CD4-positive, alpha-beta T cell treated with Interleukin-6 at 100 ng/mL for 8 hours (primary cell): Measurements from ENCODE around the gene PHF5A.
A peak's percentile ranks its signal among the peaks of the same experiment; 100 is the strongest.
"Not testable (repeated sequence)": the region's sequence is repeated elsewhere in the genome, so short reads cannot be mapped to it uniquely, and the experiment has no call there.

Experiments
- DNase-seq: peaks from one replicate; pipeline ENCODE4 v3.0.0-alpha.2; 2020; ENCODE audit warnings: mixed read lengths, low spot score

PHF5A gene

GRCh38 chr22:41488076-41488475, 19.6 kb upstream of the PHF5A start:
- no peak for DNase-seq

GRCh38 chr22:41487037-41487935, 18.8 kb upstream of the PHF5A start:
- DNase-seq, result no peak

- DNase-seq, result no peak
Observed at GRCh38 chr22:41485033-41485432, 16.5 kb upstream of the PHF5A start.

- DNase-seq, result no peak
Observed at GRCh38 chr22:41482319-41482935, 13.9 kb upstream of the PHF5A start.

GRCh38 chr22:41481925-41482318, 13.4 kb upstream of the PHF5A start:
- no peak for DNase-seq

GRCh38 chr22:41481131-41481830, 12.8 kb upstream of the PHF5A start:
- no peak for DNase-seq

- no peak for DNase-seq
Observed at GRCh38 chr22:41480397-41480735, 11.9 kb upstream of the PHF5A start.

- DNase-seq, result no peak
Observed at GRCh38 chr22:41479671-41480396, 11.3 kb upstream of the PHF5A start.

- DNase-seq, result no peak
Observed at GRCh38 chr22:41478891-41479521, 10.5 kb upstream of the PHF5A start.

GRCh38 chr22:41478473-41478872, 10.0 kb upstream of the PHF5A start:
- DNase-seq, result no peak

- no peak for DNase-seq
Observed at GRCh38 chr22:41474872-41475451, 6.5 kb upstream of the PHF5A start.

- DNase-seq, result no peak
Observed at GRCh38 chr22:41471568-41471967, 3.1 kb upstream of the PHF5A start.

GRCh38 chr22:41470886-41471285, 2.4 kb upstream of the PHF5A start:
- DNase-seq, result no peak

GRCh38 chr22:41469218-41469851, 843 bp upstream of the PHF5A start:
- peak; percentile 2 for DNase-seq

GRCh38 chr22:41461901-41462300, 6.6 kb downstream of the PHF5A start:
- DNase-seq, result no peak

- DNase-seq, result not testable (repeated sequence)
Observed at GRCh38 chr22:41460071-41460470, 8.4 kb downstream of the PHF5A start.

GRCh38 chr22:41459431-41459830, 9.1 kb downstream of the PHF5A start:
- no peak for DNase-seq

GRCh38 chr22:41458161-41458728, 10.2 kb downstream of the PHF5A start:
- no peak for DNase-seq

GRCh38 chr22:41448189-41448808, 20.2 kb downstream of the PHF5A start:
- DNase-seq, result peak; percentile 94
